SK-N-SH (cell line): Measurements from ENCODE around the gene ZNF544. TPM values are rescaled to one million over a fixed set of nuclear protein-coding genes. Genes with fewer than 3 reads are reported as not detected.

Source experiments
- CTCF ChIA-PET: fragments of 300-600, 350-600 bp; formaldehyde crosslinking; extraction: SDS; loops from one replicate; lab custom pipeline; 2021; lab: Yijun Ruan, JAX
- POLR2A ChIA-PET: fragments of 350-600 bp; sonication (Branson Sonifier 250); formaldehyde crosslinking; extraction: SDS; loops from one replicate; lab custom pipeline; 2020; ENCODE audit warnings: antibody characterized with exemption, inconsistent platforms; lab: Yijun Ruan, JAX
- DNase-seq: peaks from one replicate; pipeline ENCODE4 v3.0.0; 2012
- H2AFZ ChIP-seq: fragments of 200-600 bp; sonication (generic); 2 replicates; pipeline ENCODE4 v1.8.1; 2016; ENCODE audit warnings: antibody characterized with exemption, mild to moderate bottlenecking, low read depth
- H3F3A ChIP-seq: fragments of 200-600 bp; sonication (generic); replicated peaks from 2 replicates; pipeline ENCODE3; 2016; ENCODE audit warnings: antibody characterized with exemption, mild to moderate bottlenecking; ENCODE audit not compliant: insufficient read depth
- H3K27ac ChIP-seq, 2 experiments: fragments of 200-500 bp in 1 of 2; fragments of 200-600 bp in 1 of 2; sonication (Bioruptor generic) in 1 of 2; sonication (generic), shearing (Covaris generic) in 1 of 2; 2 replicates each; pipeline versions ENCODE4 v1.5.1 to v1.6.1; 2014 to 2016; ENCODE audit warnings: low read depth in 2 of 2, inconsistent platforms in 1 of 2, low read length in 1 of 2, mild to moderate bottlenecking in 1 of 2, mixed read lengths in 1 of 2
- H3K27me3 ChIP-seq: fragments of 200-600 bp; sonication (generic), shearing (Covaris generic); 2 replicates; pipeline ENCODE4 v1.6.1; 2016; ENCODE audit warnings: mixed run types; ENCODE audit not compliant: insufficient read depth
- H3K36me3 ChIP-seq, 2 experiments: fragments of 200-500 bp in 1 of 2; fragments of 200-600 bp in 1 of 2; sonication (Bioruptor generic) in 1 of 2; sonication (generic) in 1 of 2; replicated peaks in 1 of 2; 2 replicates each; pipeline versions ENCODE3 to v1.5.1; 2014 to 2016; ENCODE audit warnings: low read length in 1 of 2, mild to moderate bottlenecking in 1 of 2; ENCODE audit not compliant: insufficient read depth in 2 of 2, control insufficient read depth in 1 of 2
- H3K4me1 ChIP-seq, 2 experiments: fragments of 200-500 bp in 1 of 2; fragments of 200-600 bp in 1 of 2; sonication (Bioruptor generic) in 1 of 2; sonication (generic), shearing (Covaris generic) in 1 of 2; 2 replicates each; pipeline versions ENCODE4 v1.5.1 to v1.6.1; 2014 to 2016; ENCODE audit warnings: low read depth in 1 of 2, low read length in 1 of 2, mixed run types in 1 of 2; ENCODE audit not compliant: insufficient read depth in 2 of 2, control insufficient read depth in 1 of 2
- H3K4me2 ChIP-seq: fragments of 200-600 bp; sonication (generic), shearing (Covaris generic); 2 replicates; pipeline ENCODE4 v1.6.1; 2017; ENCODE audit warnings: mixed run types
- H3K4me3 ChIP-seq, 2 experiments: fragments of 200-500 bp in 1 of 2; fragments of 200-600 bp in 1 of 2; sonication (Bioruptor generic) in 1 of 2; sonication (generic), shearing (Covaris generic) in 1 of 2; 2 replicates each; pipeline versions ENCODE4 v1.5.1 to v1.8.1; 2014 to 2016; ENCODE audit warnings: low read depth in 2 of 2, inconsistent platforms in 1 of 2, low read length in 1 of 2, mild to moderate bottlenecking in 1 of 2, mixed read lengths in 1 of 2, moderate library complexity in 1 of 2
- H3K79me2 ChIP-seq: fragments of 200-600 bp; sonication (generic); 2 replicates; pipeline ENCODE4 v1.8.1; 2017; ENCODE audit warnings: mild to moderate bottlenecking; ENCODE audit not compliant: insufficient read depth
- H3K9ac ChIP-seq: fragments of 200-600 bp; sonication (generic); 2 replicates; pipeline ENCODE4 v1.6.1; 2017; ENCODE audit warnings: mixed run types
- H3K9me2 ChIP-seq: fragments of 200-600 bp; sonication (generic); 2 replicates; pipeline ENCODE4 v1.6.1; 2017; ENCODE audit warnings: mixed run types
- H3K9me3 ChIP-seq: fragments of 200-600 bp; sonication (generic); 2 replicates; pipeline ENCODE4 v1.6.1; 2017; ENCODE audit warnings: mixed run types, mild to moderate bottlenecking, moderate library complexity
- H4K20me1 ChIP-seq: fragments of 200-600 bp; sonication (generic); 2 replicates; pipeline ENCODE4 v1.6.1; 2017; ENCODE audit warnings: mild to moderate bottlenecking, mixed run types; ENCODE audit not compliant: insufficient read depth
- CHD2 ChIP-seq: fragments of 150-350 bp; IDR thresholded peaks from 2 replicates; pipeline ENCODE4 v1.6.1; 2018; ENCODE audit warnings: low read length; ENCODE audit not compliant: partially characterized antibody
- EP300 ChIP-seq, 2 experiments: IDR thresholded peaks; 2 replicates each; pipeline versions ENCODE4 v1.4.0 to v1.6.1; 2012; ENCODE audit warnings: borderline replicate concordance in 1 of 2, low read depth in 1 of 2, low read length in 1 of 2
- FOSL2 ChIP-seq: IDR thresholded peaks from 2 replicates; pipeline ENCODE4 v1.4.0; 2012; ENCODE audit warnings: low read depth, mild to moderate bottlenecking, moderate library complexity, borderline replicate concordance
- FOXJ3 ChIP-seq: sonication (generic); formaldehyde crosslinking; IDR thresholded peaks from 2 replicates; pipeline ENCODE4 v1.5.1; 2020; ENCODE audit warnings: mild to moderate bottlenecking, missing genetic modification reagents
- GABPA ChIP-seq: IDR thresholded peaks from 2 replicates; pipeline ENCODE4 v1.4.0; 2012; ENCODE audit warnings: low read depth, mild to moderate bottlenecking
- GATA2 ChIP-seq: sonication (generic); formaldehyde crosslinking; IDR thresholded peaks from 2 replicates; pipeline ENCODE4 v1.5.0; 2020; ENCODE audit warnings: mild to moderate bottlenecking, missing genetic modification reagents
- MXI1 ChIP-seq: IDR thresholded peaks from 2 replicates; pipeline ENCODE4 v1.6.1; 2012; ENCODE audit warnings: mild to moderate bottlenecking, low read depth, low read length, improper control_type of control experiment
- POLR2AphosphoS5 ChIP-seq: IDR thresholded peaks from 2 replicates; pipeline ENCODE4 v1.6.1; 2012; ENCODE audit warnings: low read depth, low read length
- RAD21 ChIP-seq: IDR thresholded peaks from 2 replicates; pipeline ENCODE4 v1.6.1; 2012; ENCODE audit warnings: mild to moderate bottlenecking, low read length
- RCOR1 ChIP-seq: fragments of 150-350 bp; IDR thresholded peaks from 2 replicates; pipeline ENCODE4 v1.6.1; 2017; ENCODE audit warnings: antibody characterized with exemption, low read length
- RXRA ChIP-seq: IDR thresholded peaks from 2 replicates; pipeline ENCODE4 v1.4.0; 2012; ENCODE audit warnings: low read depth, mild to moderate bottlenecking, borderline replicate concordance
- TEAD4 ChIP-seq: IDR thresholded peaks from 2 replicates; pipeline ENCODE4 v1.4.0; 2012; ENCODE audit warnings: mild to moderate bottlenecking, borderline replicate concordance; ENCODE audit not compliant: insufficient read depth
- YY1 ChIP-seq: IDR thresholded peaks from 2 replicates; pipeline ENCODE4 v1.4.0; 2012; ENCODE audit warnings: low read depth, mild to moderate bottlenecking
- WGBS: methylation state at CpG from one replicate; pipeline ENCODE4 v1.1.6; 2017; ENCODE audit warnings: low lambda C conversion rate; 5-methylcytosine and 5-hydroxymethylcytosine counted together
- polyA plus RNA-seq, 3 experiments: library from polyadenylated mRNA; depleted of rRNA; stranded (reverse); fragments of >200 nt; gene quantifications; 2 replicates each; pipeline ENCODE4 v1.2.3, GENCODE V29; 2012
- TF ChIP-seq, protein P1 (sequence below): fragments of 150-350 bp; IDR thresholded peaks from 2 replicates; pipeline ENCODE4 v1.6.1; 2016; ENCODE audit warnings: mild to moderate bottlenecking, low read depth, low read length
- TF ChIP-seq, protein P2 (sequence below): IDR thresholded peaks from 2 replicates; pipeline ENCODE4 v1.4.0; 2012; ENCODE audit warnings: low read depth, borderline replicate concordance
- TF ChIP-seq, protein P3 (sequence below): IDR thresholded peaks from 2 replicates; pipeline ENCODE4 v1.4.0; 2012; ENCODE audit warnings: low read depth

Gene ZNF544
- polyA plus RNA-seq, 1 of the 3 experiments (the other 2 are of a cell fraction): 0.89 TPM

DNA sequence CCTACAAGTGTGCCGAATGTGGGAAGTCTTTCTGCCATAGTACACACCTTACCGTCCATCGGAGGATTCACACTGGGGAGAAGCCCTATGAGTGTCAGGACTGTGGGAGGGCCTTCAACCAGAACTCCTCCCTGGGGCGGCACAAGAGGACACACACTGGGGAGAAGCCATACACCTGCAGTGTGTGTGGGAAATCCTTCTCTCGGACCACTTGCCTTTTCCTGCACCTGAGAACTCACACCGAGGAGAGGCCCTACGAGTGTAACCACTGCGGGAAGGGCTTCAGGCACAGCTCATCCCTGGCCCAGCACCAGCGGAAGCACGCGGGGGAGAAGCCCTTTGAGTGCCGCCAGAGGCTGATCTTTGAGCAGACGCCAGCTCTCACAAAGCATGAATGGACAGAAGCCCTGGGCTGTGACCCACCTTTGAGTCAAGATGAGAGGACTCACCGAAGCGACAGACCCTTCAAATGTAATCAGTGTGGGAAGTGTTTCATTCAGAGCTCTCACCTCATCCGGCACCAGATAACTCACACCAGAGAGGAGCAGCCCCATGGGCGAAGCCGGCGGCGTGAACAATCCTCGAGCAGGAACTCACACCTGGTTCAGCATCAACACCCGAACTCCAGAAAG lies 66.1 kb downstream of the ZNF544 start:
- peaks cover 42 to 81% of the 10 kb centered on the region in 2 experiments for H3K36me3 ChIP-seq
- H3K9me3 ChIP-seq: peaks cover 7% of the 10 kb centered on the region; the same call in 1 of the 2 replicates

GRCh38 chr19:58296104-58296503 lies 67.4 kb downstream of the ZNF544 start:
- WGBS: 88% methylated on average over 7 of the region's 7 CpGs
- H3K79me2 ChIP-seq: peaks cover 22% of the 10 kb centered on the region
- no peaks in the 10 kb centered on the region for H3K4me1 ChIP-seq
- H3K4me3 ChIP-seq: no peak overlapping the region
- peaks cover 46 to 82% of the 10 kb centered on the region in 2 experiments for H3K36me3 ChIP-seq
- ChIA-PET POLR2A (no interaction called here), CTCF (interaction anchor here (0.6 kb wide), 1 partner anchor 21 kb away, joined by 3 read pairs; no protein-coding TSS in a partner anchor)
- H3K27ac ChIP-seq: no peak overlapping the region
- H3K4me2 ChIP-seq: no peak overlapping the region
- DNase-seq: no peak
- no peak overlapping the region for H3K9ac ChIP-seq
- H3K9me3 ChIP-seq: peaks cover 7% of the 10 kb centered on the region; the same call in 1 of the 2 replicates
- no peak for TF ChIP-seq GABPA
- no peaks in the 10 kb centered on the region for H3F3A ChIP-seq
- H4K20me1 ChIP-seq: no peaks in the 10 kb centered on the region
- H3K27me3 ChIP-seq: no peaks in the 10 kb centered on the region
- no peak overlapping the region for H2AFZ ChIP-seq
- H3K9me2 ChIP-seq: no peaks in the 10 kb centered on the region

More for the DNA sequence above, 66.1 kb downstream of the ZNF544 start:
- Histone ChIP-seq H3K79me2 (peaks cover 20% of the 10 kb centered on the region; the same call in 1 of the 2 replicates), H3K4me2 (no peak overlapping the region), H3K27me3 (no peaks in the 10 kb centered on the region), H3K27ac (no peak overlapping the region), H2AFZ (no peak overlapping the region), H3K4me1 (no peaks in the 10 kb centered on the region), H3K9me2 (no peaks in the 10 kb centered on the region), H3K9ac (no peak overlapping the region), H3F3A (no peaks in the 10 kb centered on the region), H4K20me1 (no peaks in the 10 kb centered on the region), H3K4me3 (no peak overlapping the region; a peak in 1 of 4 replicates)
- DNase-seq: no peak
- TF ChIP-seq EP300 (IDR thresholded peaks at IDR 0.05; ENCODE audit: borderline replicate concordance in 1 of 2, low read depth in 1 of 2, low read length in 1 of 2) (no peak), MXI1 (no peak), POLR2AphosphoS5 (no peak), FOSL2 (no peak), GATA2 (CRISPR knock-in tag) (no peak), GABPA (no peak), RXRA (no peak), TEAD4 (no peak), RCOR1 (no peak), YY1 (no peak), CHD2 (no peak), RAD21 (no peak), FOXJ3 (CRISPR knock-in tag) (no peak)
- TF ChIP-seq, protein P1, sequence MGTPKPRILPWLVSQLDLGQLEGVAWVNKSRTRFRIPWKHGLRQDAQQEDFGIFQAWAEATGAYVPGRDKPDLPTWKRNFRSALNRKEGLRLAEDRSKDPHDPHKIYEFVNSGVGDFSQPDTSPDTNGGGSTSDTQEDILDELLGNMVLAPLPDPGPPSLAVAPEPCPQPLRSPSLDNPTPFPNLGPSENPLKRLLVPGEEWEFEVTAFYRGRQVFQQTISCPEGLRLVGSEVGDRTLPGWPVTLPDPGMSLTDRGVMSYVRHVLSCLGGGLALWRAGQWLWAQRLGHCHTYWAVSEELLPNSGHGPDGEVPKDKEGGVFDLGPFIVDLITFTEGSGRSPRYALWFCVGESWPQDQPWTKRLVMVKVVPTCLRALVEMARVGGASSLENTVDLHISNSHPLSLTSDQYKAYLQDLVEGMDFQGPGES: no peak
- TF ChIP-seq, protein P2, sequence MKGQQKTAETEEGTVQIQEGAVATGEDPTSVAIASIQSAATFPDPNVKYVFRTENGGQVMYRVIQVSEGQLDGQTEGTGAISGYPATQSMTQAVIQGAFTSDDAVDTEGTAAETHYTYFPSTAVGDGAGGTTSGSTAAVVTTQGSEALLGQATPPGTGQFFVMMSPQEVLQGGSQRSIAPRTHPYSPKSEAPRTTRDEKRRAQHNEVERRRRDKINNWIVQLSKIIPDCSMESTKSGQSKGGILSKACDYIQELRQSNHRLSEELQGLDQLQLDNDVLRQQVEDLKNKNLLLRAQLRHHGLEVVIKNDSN: no peak
- TF ChIP-seq, protein P3, sequence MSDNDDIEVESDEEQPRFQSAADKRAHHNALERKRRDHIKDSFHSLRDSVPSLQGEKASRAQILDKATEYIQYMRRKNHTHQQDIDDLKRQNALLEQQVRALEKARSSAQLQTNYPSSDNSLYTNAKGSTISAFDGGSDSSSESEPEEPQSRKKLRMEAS: no peak
- POLR2A ChIA-PET: no interaction called here
- CTCF ChIA-PET: no interaction called here
- 98% methylated on average over 15 of the region's 22 CpGs for WGBS
